ENCODE measurements around the gene TFB2M. TPM values are rescaled to one million over a fixed set of nuclear protein-coding genes. Genes with fewer than 3 reads are reported as not detected.

The TFB2M gene
- polyA plus RNA-seq, 3 donors, result 4.9 to 9.7 (median 7.9) TPM

GRCh38 chr1:246506674-246507481 lies 59.2 kb downstream of the TFB2M start, which contains the start of gene SMYD3:
Gene SMYD3, minus strand, starts transcription at chr1:246507279.
- DNase-seq, result peak; percentile 44 to 71 (median 57)
- Histone ChIP-seq H3K9ac (ENCODE audit: insufficient read depth, low read length, poor library complexity, severe bottlenecking) (peak within 1 kb of the TSS; percentile 60), H3K27me3 (ENCODE audit: control insufficient read depth in 2 of 2, insufficient read depth in 2 of 2, low read length in 2 of 2) (no peaks in the 10 kb centered on the region), H3K36me3 (replicated peaks in 1 of 2; ENCODE audit: control insufficient read depth in 1 of 2, insufficient read depth in 2 of 2, low read length in 2 of 2) (no peaks in the 10 kb centered on the region), H3K27ac (ENCODE audit: low read depth in 1 of 2, low read length in 2 of 2) (peak within 1 kb of the TSS in 1 of 2 donors; percentile 29), H2AFZ (ENCODE audit: insufficient read depth, low read depth, low read length, poor library complexity, severe bottlenecking) (peak within 1 kb of the TSS; percentile 97), H3K4me2 (replicated peaks; ENCODE audit: extremely low read depth, low read length, poor library complexity, severe bottlenecking) (peak within 1 kb of the TSS; percentile 90), H3K9me3 (replicated peaks in 1 of 2; ENCODE audit: control insufficient read depth in 1 of 2, insufficient read depth in 1 of 2, low read length in 2 of 2) (peaks cover 0 to under 1% of the 10 kb centered on the region in 2 donors), H4K20me1 (ENCODE audit: insufficient read depth, low read length) (no peaks in the 10 kb centered on the region), H3K79me2 (ENCODE audit: insufficient read depth, low read length) (no peaks in the 10 kb centered on the region), H3K4me1 (ENCODE audit: control insufficient read depth in 1 of 2, insufficient read depth in 2 of 2, low read length in 2 of 2) (peaks cover 9 to 15% of the 10 kb centered on the region in 2 donors), H3K4me3 (replicated peaks in 1 of 3; ENCODE audit: low read depth in 2 of 3, low read length in 3 of 3) (peak within 1 kb of the TSS; percentile 73 to 88 (median 73))
- H3K9me3 Mint-ChIP-seq, result no peaks in the 10 kb centered on the region
- TF ChIP-seq CTCF (IDR thresholded peaks at IDR 0.05), result no peak
- peaks cover 15% of the 10 kb centered on the region for H3K4me1 Mint-ChIP-seq
- peak within 1 kb of the TSS in 6 of 7 donors; percentile 38 to 87 (median 77) for H3K27ac Mint-ChIP-seq
- H3K36me3 Mint-ChIP-seq, result peaks cover 0 to 3% of the 10 kb centered on the region in 2 donors
- peaks cover 4 to 7% (median 6%) of the 10 kb centered on the region in 3 donors for H3K27me3 Mint-ChIP-seq (ENCODE audit: low read depth in 3 of 3)
- peak within 1 kb of the TSS; percentile 93 to 98 for H3K4me3 Mint-ChIP-seq
- under 1% methylated on average over 47 of the region's 79 CpGs for WGBS (ENCODE audit: insufficient coverage)
- intact Hi-C loops (cut with micrococcal nuclease), result loop anchor here (10.0 kb wide), 3 partner anchors 108 to 238 kb away; no protein-coding TSS in a partner anchor

- Mint-ChIP-seq H3K4me1 (peaks cover 15% of the 10 kb centered on the region), H3K4me3 (peak overlapping the region; percentile 93 to 98), H3K27me3 (ENCODE audit: low read depth in 3 of 3) (peaks cover 4 to 7% (median 6%) of the 10 kb centered on the region in 3 donors), H3K9me3 (no peaks in the 10 kb centered on the region), H3K27ac (peak overlapping the region in 2 of 7 donors; percentile 16 to 47), H3K36me3 (peaks cover 0 to 3% of the 10 kb centered on the region in 2 donors)
- Histone ChIP-seq H3K27ac (ENCODE audit: low read depth in 1 of 2, low read length in 2 of 2) (no peak overlapping the region), H3K27me3 (ENCODE audit: control insufficient read depth in 2 of 2, insufficient read depth in 2 of 2, low read length in 2 of 2) (no peaks in the 10 kb centered on the region), H4K20me1 (ENCODE audit: insufficient read depth, low read length) (no peaks in the 10 kb centered on the region), H3K9ac (ENCODE audit: insufficient read depth, low read length, poor library complexity, severe bottlenecking) (peak overlapping the region; percentile 60), H3K36me3 (replicated peaks in 1 of 2; ENCODE audit: control insufficient read depth in 1 of 2, insufficient read depth in 2 of 2, low read length in 2 of 2) (no peaks in the 10 kb centered on the region), H3K4me1 (ENCODE audit: control insufficient read depth in 1 of 2, insufficient read depth in 2 of 2, low read length in 2 of 2) (peaks cover 9 to 15% of the 10 kb centered on the region in 2 donors), H3K4me3 (replicated peaks in 1 of 3; ENCODE audit: low read depth in 2 of 3, low read length in 3 of 3) (peak overlapping the region; percentile 73 to 88 (median 73)), H2AFZ (ENCODE audit: insufficient read depth, low read depth, low read length, poor library complexity, severe bottlenecking) (peak overlapping the region; percentile 97), H3K4me2 (replicated peaks; ENCODE audit: extremely low read depth, low read length, poor library complexity, severe bottlenecking) (peak overlapping the region; percentile 90), H3K79me2 (ENCODE audit: insufficient read depth, low read length) (no peaks in the 10 kb centered on the region), H3K9me3 (replicated peaks in 1 of 2; ENCODE audit: control insufficient read depth in 1 of 2, insufficient read depth in 1 of 2, low read length in 2 of 2) (no peaks in the 10 kb centered on the region)
- no peak for DNase-seq
- 3% methylated on average over 9 of the region's 9 CpGs for WGBS (ENCODE audit: insufficient coverage)
- intact Hi-C loops (cut with micrococcal nuclease), result loop anchor here (10.0 kb wide), 3 partner anchors 108 to 238 kb away; no protein-coding TSS in a partner anchor
- no peak for TF ChIP-seq CTCF (IDR thresholded peaks at IDR 0.05)
Observed at GRCh38 chr1:246506367-246506673, 59.7 kb downstream of the TFB2M start.

Data from CD14-positive monocyte (primary cell).